Measurements from ENCODE around the gene VPREB3.

VPREB3 gene

DNA sequence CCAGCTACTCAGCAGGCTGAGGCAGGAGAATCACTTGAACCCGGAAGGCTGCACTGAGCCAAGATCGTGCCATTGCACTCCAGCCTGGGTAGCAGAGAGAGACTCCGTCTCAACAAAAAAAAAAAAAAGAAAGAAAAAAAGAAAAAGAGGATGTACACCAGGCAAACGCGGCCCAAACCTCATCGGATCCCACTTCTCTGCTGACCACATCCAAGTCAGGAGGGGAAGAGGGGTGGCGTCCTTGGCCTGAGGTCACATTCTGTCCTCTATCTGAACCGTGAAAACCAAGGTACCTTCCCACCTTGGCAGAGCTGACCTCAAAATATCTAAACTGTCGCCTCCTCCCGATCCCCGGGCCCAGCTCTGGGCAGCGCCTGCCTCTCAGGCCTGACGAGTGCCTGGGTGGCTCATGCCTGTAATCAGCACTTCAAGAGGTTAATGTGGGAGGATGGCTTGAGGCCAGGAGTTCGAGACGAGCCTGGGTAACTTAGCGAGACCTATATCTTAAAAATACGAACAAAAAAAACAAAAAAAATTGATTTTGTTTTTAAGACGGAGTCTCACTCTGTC is 38.3 kb downstream of the VPREB3 start:
- TF ChIP-seq, protein P1, sequence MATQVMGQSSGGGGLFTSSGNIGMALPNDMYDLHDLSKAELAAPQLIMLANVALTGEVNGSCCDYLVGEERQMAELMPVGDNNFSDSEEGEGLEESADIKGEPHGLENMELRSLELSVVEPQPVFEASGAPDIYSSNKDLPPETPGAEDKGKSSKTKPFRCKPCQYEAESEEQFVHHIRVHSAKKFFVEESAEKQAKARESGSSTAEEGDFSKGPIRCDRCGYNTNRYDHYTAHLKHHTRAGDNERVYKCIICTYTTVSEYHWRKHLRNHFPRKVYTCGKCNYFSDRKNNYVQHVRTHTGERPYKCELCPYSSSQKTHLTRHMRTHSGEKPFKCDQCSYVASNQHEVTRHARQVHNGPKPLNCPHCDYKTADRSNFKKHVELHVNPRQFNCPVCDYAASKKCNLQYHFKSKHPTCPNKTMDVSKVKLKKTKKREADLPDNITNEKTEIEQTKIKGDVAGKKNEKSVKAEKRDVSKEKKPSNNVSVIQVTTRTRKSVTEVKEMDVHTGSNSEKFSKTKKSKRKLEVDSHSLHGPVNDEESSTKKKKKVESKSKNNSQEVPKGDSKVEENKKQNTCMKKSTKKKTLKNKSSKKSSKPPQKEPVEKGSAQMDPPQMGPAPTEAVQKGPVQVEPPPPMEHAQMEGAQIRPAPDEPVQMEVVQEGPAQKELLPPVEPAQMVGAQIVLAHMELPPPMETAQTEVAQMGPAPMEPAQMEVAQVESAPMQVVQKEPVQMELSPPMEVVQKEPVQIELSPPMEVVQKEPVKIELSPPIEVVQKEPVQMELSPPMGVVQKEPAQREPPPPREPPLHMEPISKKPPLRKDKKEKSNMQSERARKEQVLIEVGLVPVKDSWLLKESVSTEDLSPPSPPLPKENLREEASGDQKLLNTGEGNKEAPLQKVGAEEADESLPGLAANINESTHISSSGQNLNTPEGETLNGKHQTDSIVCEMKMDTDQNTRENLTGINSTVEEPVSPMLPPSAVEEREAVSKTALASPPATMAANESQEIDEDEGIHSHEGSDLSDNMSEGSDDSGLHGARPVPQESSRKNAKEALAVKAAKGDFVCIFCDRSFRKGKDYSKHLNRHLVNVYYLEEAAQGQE (IDR thresholded peaks at IDR 0.05; ENCODE audit: low read depth) = no peak
- TF ChIP-seq CREB1 (IDR thresholded peaks at IDR 0.05; ENCODE audit: low read depth) (no peak), NFIC (IDR thresholded peaks at IDR 0.05) (no peak), TEAD4 (IDR thresholded peaks at IDR 0.05) (no peak), TCF12 (IDR thresholded peaks at IDR 0.05; ENCODE audit: low read depth) (no peak), CEBPB (IDR thresholded peaks at IDR 0.05) (no peak), TAF1 (IDR thresholded peaks at IDR 0.05; ENCODE audit: low read depth) (no peak), ZBTB7A (IDR thresholded peaks at IDR 0.05; ENCODE audit: low read depth) (no peak)
- TF ChIP-seq, protein P2, sequence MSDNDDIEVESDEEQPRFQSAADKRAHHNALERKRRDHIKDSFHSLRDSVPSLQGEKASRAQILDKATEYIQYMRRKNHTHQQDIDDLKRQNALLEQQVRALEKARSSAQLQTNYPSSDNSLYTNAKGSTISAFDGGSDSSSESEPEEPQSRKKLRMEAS (IDR thresholded peaks at IDR 0.05) = no peak

DNA sequence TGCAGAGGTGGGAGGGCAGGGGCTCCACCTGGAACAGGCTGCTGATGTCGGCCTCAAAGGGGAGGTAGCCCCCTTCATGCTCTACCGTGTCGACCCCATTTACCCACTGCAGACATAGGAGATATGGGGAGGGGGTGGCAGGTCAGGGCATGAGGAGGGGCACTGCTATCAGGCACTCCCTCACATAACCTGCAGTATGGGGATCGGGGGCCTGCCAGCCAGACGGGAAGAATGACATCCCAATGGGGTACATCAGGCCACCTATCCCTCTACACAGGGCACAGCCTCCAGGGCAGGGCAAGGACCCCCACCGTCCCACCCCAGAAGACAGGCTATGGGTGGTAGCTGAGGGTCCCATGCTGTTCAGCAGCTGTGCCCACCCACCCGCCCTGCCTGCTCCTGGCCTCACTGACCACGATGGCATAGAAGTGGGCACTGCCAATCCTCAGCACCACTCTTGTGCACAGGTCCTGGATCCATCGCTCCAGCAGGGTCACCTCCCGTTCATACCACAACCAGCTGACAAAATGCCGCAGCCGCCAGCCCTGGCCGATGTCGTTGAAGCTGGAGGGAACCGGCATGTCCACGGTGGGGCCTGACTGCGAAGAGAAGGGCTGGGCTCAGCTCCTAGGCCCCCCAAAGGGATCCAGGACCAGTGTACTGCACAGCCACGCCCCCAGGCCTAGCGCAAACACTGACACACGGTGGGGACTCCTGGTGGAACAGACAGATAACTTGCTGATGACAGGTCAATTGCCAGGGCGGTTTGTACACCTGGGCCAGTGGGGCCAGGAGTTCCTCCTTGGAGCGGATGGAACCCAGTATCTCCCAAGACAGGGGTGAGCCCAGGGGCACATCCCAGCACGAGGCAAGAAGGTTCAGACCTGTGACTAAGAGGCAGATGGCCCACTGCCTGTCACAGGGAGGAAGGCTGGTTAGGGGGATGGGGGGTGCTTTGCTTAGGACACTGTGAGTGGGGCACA is 39.3 kb downstream of the VPREB3 start:
- no peak for TF ChIP-seq YY1 (IDR thresholded peaks at IDR 0.05; ENCODE audit: low read depth)
- TF ChIP-seq, protein P2 (IDR thresholded peaks at IDR 0.05) = no peak
- TF ChIP-seq TEAD4 (IDR thresholded peaks at IDR 0.05) = no peak
- TF ChIP-seq EP300 (IDR thresholded peaks at IDR 0.05; ENCODE audit: borderline replicate concordance) = no peak
- TF ChIP-seq FOXM1 (IDR thresholded peaks at IDR 0.05; ENCODE audit: borderline replicate concordance, low read depth) = no peak
- no peak for TF ChIP-seq CEBPB (IDR thresholded peaks at IDR 0.05)
- no peak for TF ChIP-seq CREB1 (IDR thresholded peaks at IDR 0.05; ENCODE audit: low read depth)
- no peak for TF ChIP-seq RAD21 (IDR thresholded peaks at IDR 0.05; ENCODE audit: low read depth)
- TF ChIP-seq TCF12 (IDR thresholded peaks at IDR 0.05; ENCODE audit: low read depth) = no peak
- TF ChIP-seq, protein P1 (IDR thresholded peaks at IDR 0.05; ENCODE audit: low read depth) = no peak
- TF ChIP-seq TAF1 (IDR thresholded peaks at IDR 0.05; ENCODE audit: low read depth) = no peak
- TF ChIP-seq EGR1 (IDR thresholded peaks at IDR 0.05) = no peak
- TF ChIP-seq ZBTB7A (IDR thresholded peaks at IDR 0.05; ENCODE audit: low read depth) = no peak
- TF ChIP-seq, protein P3, sequence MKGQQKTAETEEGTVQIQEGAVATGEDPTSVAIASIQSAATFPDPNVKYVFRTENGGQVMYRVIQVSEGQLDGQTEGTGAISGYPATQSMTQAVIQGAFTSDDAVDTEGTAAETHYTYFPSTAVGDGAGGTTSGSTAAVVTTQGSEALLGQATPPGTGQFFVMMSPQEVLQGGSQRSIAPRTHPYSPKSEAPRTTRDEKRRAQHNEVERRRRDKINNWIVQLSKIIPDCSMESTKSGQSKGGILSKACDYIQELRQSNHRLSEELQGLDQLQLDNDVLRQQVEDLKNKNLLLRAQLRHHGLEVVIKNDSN (IDR thresholded peaks at IDR 0.05) = no peak
- no peak for TF ChIP-seq NFIC (IDR thresholded peaks at IDR 0.05)

DNA sequence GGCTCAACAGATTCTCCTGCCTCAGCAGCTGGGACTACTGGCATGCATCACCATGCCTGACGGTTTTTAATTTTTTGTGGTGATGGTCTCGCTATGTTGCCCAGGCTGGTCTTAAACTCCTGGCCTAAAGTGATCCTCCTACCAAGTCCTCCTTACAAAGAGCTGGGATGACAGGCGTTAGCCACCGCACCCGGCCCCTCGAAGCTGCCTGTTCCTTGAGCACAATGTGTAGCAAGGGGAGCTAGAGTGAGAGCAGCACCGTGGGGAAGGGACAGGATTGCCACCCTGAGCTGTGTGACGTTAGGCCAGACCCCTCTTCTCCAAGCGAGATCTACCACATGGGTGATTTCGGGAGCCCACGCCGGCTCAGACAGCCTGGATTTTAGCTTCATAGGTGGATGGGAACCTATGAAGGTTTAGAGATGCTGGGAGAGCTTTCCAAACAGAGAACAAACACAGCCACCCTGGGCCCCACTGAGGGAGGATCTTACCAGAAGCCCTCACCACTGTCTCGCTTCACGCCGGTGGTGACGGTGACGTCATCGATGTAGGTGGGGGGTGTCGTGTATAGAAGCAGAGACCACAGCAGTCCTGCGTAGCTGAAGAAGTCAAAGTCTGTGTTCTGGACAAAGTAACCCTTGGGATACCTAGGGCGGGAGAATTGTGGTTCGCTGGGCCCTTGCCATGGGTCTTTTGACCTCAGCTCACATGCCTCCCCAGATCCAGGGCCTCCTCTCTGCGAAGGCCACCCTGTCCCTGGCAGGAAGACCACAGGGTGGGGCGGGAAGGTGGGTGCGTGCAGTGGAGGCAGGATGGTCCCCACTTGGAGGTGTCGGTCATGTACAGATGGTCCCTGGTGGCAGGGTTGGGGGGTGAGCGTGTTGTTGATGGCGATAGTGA is 40.3 kb downstream of the VPREB3 start:
- no peak for TF ChIP-seq EP300 (IDR thresholded peaks at IDR 0.05; ENCODE audit: borderline replicate concordance)

DNA sequence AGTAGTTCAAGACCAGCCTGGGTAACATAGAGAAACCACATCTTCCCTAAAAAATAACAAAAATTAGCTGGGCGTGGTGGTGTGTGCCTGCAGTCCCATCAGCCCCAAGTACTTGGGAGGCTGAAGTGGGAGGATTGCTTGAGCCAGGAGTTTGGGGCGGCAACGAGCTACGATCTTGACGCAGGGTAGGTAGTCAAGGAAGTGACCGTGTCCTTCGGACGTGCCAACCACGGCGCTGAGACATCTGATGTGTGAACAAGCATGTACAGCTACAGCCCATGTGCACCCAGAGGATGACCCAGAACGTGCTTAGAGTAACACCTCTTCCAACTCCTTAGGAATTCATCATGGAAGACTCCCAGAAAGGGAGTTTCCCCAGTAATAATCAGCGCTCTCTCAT is 42.0 kb downstream of the VPREB3 start:
- TF ChIP-seq, protein P2 (IDR thresholded peaks at IDR 0.05) = no peak
- TF ChIP-seq, protein P1 (IDR thresholded peaks at IDR 0.05; ENCODE audit: low read depth) = no peak
- TF ChIP-seq FOXM1 (IDR thresholded peaks at IDR 0.05; ENCODE audit: borderline replicate concordance, low read depth) (no peak), TCF12 (IDR thresholded peaks at IDR 0.05; ENCODE audit: low read depth) (no peak), EP300 (IDR thresholded peaks at IDR 0.05; ENCODE audit: borderline replicate concordance) (no peak), TEAD4 (IDR thresholded peaks at IDR 0.05) (no peak), EGR1 (IDR thresholded peaks at IDR 0.05) (no peak), TAF1 (IDR thresholded peaks at IDR 0.05; ENCODE audit: low read depth) (no peak), CREB1 (IDR thresholded peaks at IDR 0.05; ENCODE audit: low read depth) (no peak), ZBTB7A (IDR thresholded peaks at IDR 0.05; ENCODE audit: low read depth) (no peak), YY1 (IDR thresholded peaks at IDR 0.05; ENCODE audit: low read depth) (no peak), NFIC (IDR thresholded peaks at IDR 0.05) (no peak)
